HepG2 (cell line): ENCODE measurements around the gene MAN1B1. TPM values are rescaled to one million over a fixed set of nuclear protein-coding genes. Genes with fewer than 3 reads are reported as not detected.
A peak's percentile ranks its signal among the peaks of the same experiment; 100 is the strongest.

Experiments used
- ATAC-seq: fragments of 200-7000 bp; cut with Tn5 transposase; 3 replicates; pipeline ENCODE4 v1.9.1; 2020; ENCODE audit warnings: mild to moderate bottlenecking, moderate library complexity
- BruUV-seq: library from RNA; stranded (reverse); fragments of 400-500 nt; replicated peaks from 2 replicates; lab custom pipeline; 2021; lab: Mats Ljungman, UMichigan
- CTCF ChIA-PET: fragments of 300-600 bp; formaldehyde crosslinking; extraction: SDS; loops from one replicate; lab custom pipeline; 2021; ENCODE audit warnings: low total read pairs, inconsistent platforms, low intra/inter-chr PET ratio; lab: Yijun Ruan, JAX
- POLR2A ChIA-PET: fragments of 350-600 bp; sonication (Branson Sonifier 250); formaldehyde crosslinking; loops from one replicate; lab custom pipeline; 2020; ENCODE audit warnings: antibody characterized with exemption, inconsistent platforms; lab: Yijun Ruan, JAX
- DNase-seq: peaks from one replicate; pipeline ENCODE4 v3.0.0-alpha.2; 2015; ENCODE audit warnings: low spot score
- FAIRE-seq: peaks from 3 replicates; lab custom pipeline; 2011; peaks lifted over from hg19 to GRCh38; lab: Jason Lieb, UNC
- H2AFZ ChIP-seq: one replicate; pipeline ENCODE4 v1.6.1; 2011; ENCODE audit warnings: low read length, inconsistent platforms
- H3K27ac ChIP-seq: fragments of 300-600 bp; 3 replicates; pipeline ENCODE4 v1.8.0; 2011; ENCODE audit warnings: mixed run types, mild to moderate bottlenecking, mixed read lengths, low read length, inconsistent platforms; ENCODE audit not compliant: insufficient read depth; ENCODE audit errors: extremely low read length
- H3K27me3 ChIP-seq, 2 experiments: fragments of 200-600 bp in 1 of 2; 2 replicates in 1 of 2; 3 replicates in 1 of 2; pipeline versions ENCODE4 v1.6.0 to v1.8.0; 2011; ENCODE audit warnings: low read length in 2 of 2, mild to moderate bottlenecking in 2 of 2, moderate library complexity in 2 of 2, inconsistent platforms in 1 of 2; ENCODE audit not compliant: insufficient read depth in 2 of 2, control insufficient read depth in 1 of 2
- H3K36me3 ChIP-seq, 2 experiments: fragments of 200-600 bp in 1 of 2; replicated peaks in 1 of 2; 2 replicates in 1 of 2; 3 replicates in 1 of 2; pipeline versions ENCODE4 v1.5.1 to v1.8.0; 2011; ENCODE audit warnings: low read length in 2 of 2, inconsistent platforms in 1 of 2; ENCODE audit not compliant: insufficient read depth in 2 of 2, control insufficient read depth in 1 of 2
- H3K4me1 ChIP-seq: 2 replicates; pipeline ENCODE4 v1.5.1; 2012; ENCODE audit warnings: low read length, inconsistent platforms; ENCODE audit not compliant: insufficient read depth
- H3K4me2 ChIP-seq: 2 replicates; pipeline ENCODE4 v1.6.0; 2011; ENCODE audit warnings: low read depth, low read length, inconsistent platforms
- H3K4me3 ChIP-seq, 3 experiments: fragments of 200-600 bp in 1 of 3; sonication (generic), shearing (Covaris generic) in 1 of 3; replicated peaks in 1 of 3; 2 replicates each; pipeline ENCODE4 v1.5.1; 2011 to 2016; ENCODE audit warnings: low read length in 3 of 3, inconsistent platforms in 2 of 3, low read depth in 2 of 3, mild to moderate bottlenecking in 2 of 3, control low read depth in 1 of 3, mixed read lengths in 1 of 3; ENCODE audit not compliant: insufficient read depth in 1 of 3
- H3K79me2 ChIP-seq: one replicate; pipeline ENCODE4 v1.6.1; 2011; ENCODE audit warnings: low read length, inconsistent platforms; ENCODE audit not compliant: insufficient read depth
- H3K9ac ChIP-seq: 2 replicates; pipeline ENCODE4 v1.6.0; 2011; ENCODE audit warnings: mild to moderate bottlenecking, low read depth, low read length, inconsistent platforms; ENCODE audit not compliant: insufficient read depth
- H3K9me3 ChIP-seq: 2 replicates; pipeline ENCODE4 v1.5.1; 2012; ENCODE audit warnings: mild to moderate bottlenecking, low read length
- H4K20me1 ChIP-seq: 2 replicates; pipeline ENCODE4 v1.6.0; 2011; ENCODE audit warnings: inconsistent platforms, mild to moderate bottlenecking, low read length, moderate library complexity; ENCODE audit not compliant: insufficient read depth
- E2F1 ChIP-seq: sonication (generic); formaldehyde crosslinking; IDR thresholded peaks from 2 replicates; pipeline ENCODE4 v1.5.0; 2020; ENCODE audit warnings: missing genetic modification reagents
- SAP130 ChIP-seq: IDR thresholded peaks from 2 replicates; pipeline ENCODE4 v1.6.1; 2016; ENCODE audit warnings: low read depth
- SP1 ChIP-seq, 2 experiments: fragments of 450-650 bp in 1 of 2; sonication (generic) in 1 of 2; formaldehyde crosslinking in 1 of 2; IDR thresholded peaks; 2 replicates each; pipeline versions ENCODE4 v1.4.0 to v1.6.1; 2016 to 2020; ENCODE audit warnings: missing genetic modification reagents in 1 of 2
- TBP ChIP-seq: sonication (generic); formaldehyde crosslinking; IDR thresholded peaks from 2 replicates; pipeline ENCODE4 v1.5.0; 2020; ENCODE audit warnings: missing genetic modification reagents
- ZNF549 ChIP-seq: sonication (generic); formaldehyde crosslinking; IDR thresholded peaks from 2 replicates; pipeline ENCODE4 v1.5.0; 2020; ENCODE audit warnings: missing genetic modification reagents
- WGBS: methylation state at CpG from one replicate; pipeline ENCODE4 v1.1.6; 2017; ENCODE audit warnings: low lambda C conversion rate; 5-methylcytosine and 5-hydroxymethylcytosine counted together
- in situ Hi-C: cut with HindIII; loops from 2 replicates; pipeline ENCODE4 v1.10.0; 2017; ENCODE audit warnings: low pct_unique_long_range_greater_than_20kb; ENCODE audit not compliant: extremely low pct_ligation_motif_present
- intact Hi-C: fragments of 100-400 bp; cut with micrococcal nuclease; formaldehyde crosslinking; loops from one replicate; pipeline ENCODE4 v1.10.0; 2022; ENCODE audit not compliant: unreplicated experiment
- polyA plus RNA-seq, 8 experiments: library from polyadenylated mRNA; depleted of rRNA in 3 of 8; stranded (reverse) in 7 of 8; unstranded in 1 of 8; fragments of >200 nt; fragmentation: Illumina TruSeq in 4 of 8; extraction: Trizol in 4 of 8; gene quantifications; 2 replicates each; pipeline versions ENCODE4 v1.2.1 to v1.2.3, GENCODE V29; 2011 to 2016; ENCODE audit warnings: low read depth in 4 of 8, missing spikeins in 1 of 8, mixed read lengths in 1 of 8; ENCODE audit not compliant: insufficient read depth in 1 of 8
- total RNA-seq, 5 experiments: library from RNA; depleted of rRNA; stranded (reverse); fragments of >200 nt; fragmentation: Illumina TruSeq; extraction: Trizol; gene quantifications; 2 replicates each; pipeline ENCODE4 v1.2.3, GENCODE V29; 2016; ENCODE audit warnings: low read depth in 1 of 5
- TF ChIP-seq, protein P1 (sequence below): sonication (generic); formaldehyde crosslinking; IDR thresholded peaks from 2 replicates; pipeline ENCODE4 v1.4.0; 2020; ENCODE audit warnings: mild to moderate bottlenecking, low read depth, missing genetic modification reagents
- TF ChIP-seq, protein P2 (sequence below): sonication (generic); formaldehyde crosslinking; IDR thresholded peaks from 2 replicates; pipeline ENCODE4 v1.5.1; 2020; ENCODE audit warnings: missing genetic modification reagents, mild to moderate bottlenecking, borderline replicate concordance
- TF ChIP-seq, protein P3 (sequence below), 2 experiments: fragments of 450-650 bp in 1 of 2; sonication (generic) in 1 of 2; formaldehyde crosslinking in 1 of 2; IDR thresholded peaks; 2 replicates each; pipeline versions ENCODE4 v1.6.1 to v1.8.0; 2016 to 2022; ENCODE audit warnings: antibody characterized with exemption in 1 of 2, mild to moderate bottlenecking in 1 of 2, missing genetic modification reagents in 1 of 2

Gene MAN1B1
- total and polyA plus RNA-seq, 2 of the 13 experiments (the other 11 are each of a cell fraction or from before 2014, with no cell fraction given): 48.9 to 59.5 TPM

GRCh38 chr9:137149942-137150616, 63.3 kb downstream of the MAN1B1 start:
- intact Hi-C loops (no loop called here), in situ Hi-C loops (no loop called here)
- H3K79me2 ChIP-seq: no peaks in the 10 kb centered on the region
- H4K20me1 ChIP-seq: no peaks in the 10 kb centered on the region
- H3K27me3 ChIP-seq: peaks cover 8 to 38% of the 10 kb centered on the region in 2 experiments; a peak in 4 of 5 replicates
- H3K9me3 ChIP-seq: no peaks in the 10 kb centered on the region
- no peak for DNase-seq
- ChIA-PET POLR2A (interaction anchor here (0.7 to 3.0 kb wide), 22 partner anchors 13 to 309 kb away, joined by 3 to 34 read pairs (median 8); partner anchors contain the start of genes ANAPC2, LRRC26, MAN1B1 and NSMF), CTCF (no interaction called here)
- H2AFZ ChIP-seq: no peak overlapping the region
- 4% methylated on average over 12 of the region's 20 CpGs for WGBS
- no TSS peak for BruUV-seq
- ATAC-seq: no peak
- peaks cover 30% of the 10 kb centered on the region for H3K4me1 ChIP-seq
- H3K27ac ChIP-seq: no peak overlapping the region
- FAIRE-seq: no peak
- 0 out of 2 replicates have a peak, but pooled peaks have one; percentile 50 for TF ChIP-seq E2F1 (CRISPR knock-in tag)
- TF ChIP-seq, protein P1, sequence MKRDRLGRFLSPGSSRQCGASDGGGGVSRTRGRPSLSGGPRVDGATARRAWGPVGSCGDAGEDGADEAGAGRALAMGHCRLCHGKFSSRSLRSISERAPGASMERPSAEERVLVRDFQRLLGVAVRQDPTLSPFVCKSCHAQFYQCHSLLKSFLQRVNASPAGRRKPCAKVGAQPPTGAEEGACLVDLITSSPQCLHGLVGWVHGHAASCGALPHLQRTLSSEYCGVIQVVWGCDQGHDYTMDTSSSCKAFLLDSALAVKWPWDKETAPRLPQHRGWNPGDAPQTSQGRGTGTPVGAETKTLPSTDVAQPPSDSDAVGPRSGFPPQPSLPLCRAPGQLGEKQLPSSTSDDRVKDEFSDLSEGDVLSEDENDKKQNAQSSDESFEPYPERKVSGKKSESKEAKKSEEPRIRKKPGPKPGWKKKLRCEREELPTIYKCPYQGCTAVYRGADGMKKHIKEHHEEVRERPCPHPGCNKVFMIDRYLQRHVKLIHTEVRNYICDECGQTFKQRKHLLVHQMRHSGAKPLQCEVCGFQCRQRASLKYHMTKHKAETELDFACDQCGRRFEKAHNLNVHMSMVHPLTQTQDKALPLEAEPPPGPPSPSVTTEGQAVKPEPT (CRISPR knock-in tag): no peak
- TF ChIP-seq TBP (CRISPR knock-in tag): no peak
- no peak for TF ChIP-seq ZNF549 (CRISPR knock-in tag)
- TF ChIP-seq, protein P2, sequence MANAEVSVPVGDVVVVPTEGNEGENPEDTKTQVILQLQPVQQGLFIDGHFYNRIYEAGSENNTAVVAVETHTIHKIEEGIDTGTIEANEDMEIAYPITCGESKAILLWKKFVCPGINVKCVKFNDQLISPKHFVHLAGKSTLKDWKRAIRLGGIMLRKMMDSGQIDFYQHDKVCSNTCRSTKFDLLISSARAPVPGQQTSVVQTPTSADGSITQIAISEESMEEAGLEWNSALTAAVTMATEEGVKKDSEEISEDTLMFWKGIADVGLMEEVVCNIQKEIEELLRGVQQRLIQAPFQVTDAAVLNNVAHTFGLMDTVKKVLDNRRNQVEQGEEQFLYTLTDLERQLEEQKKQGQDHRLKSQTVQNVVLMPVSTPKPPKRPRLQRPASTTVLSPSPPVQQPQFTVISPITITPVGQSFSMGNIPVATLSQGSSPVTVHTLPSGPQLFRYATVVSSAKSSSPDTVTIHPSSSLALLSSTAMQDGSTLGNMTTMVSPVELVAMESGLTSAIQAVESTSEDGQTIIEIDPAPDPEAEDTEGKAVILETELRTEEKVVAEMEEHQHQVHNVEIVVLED: no peak
- 0 out of 2 replicates have a peak, but pooled peaks have one; percentile 11 for TF ChIP-seq SAP130 (CRISPR knock-in tag)
- TF ChIP-seq, protein P3, sequence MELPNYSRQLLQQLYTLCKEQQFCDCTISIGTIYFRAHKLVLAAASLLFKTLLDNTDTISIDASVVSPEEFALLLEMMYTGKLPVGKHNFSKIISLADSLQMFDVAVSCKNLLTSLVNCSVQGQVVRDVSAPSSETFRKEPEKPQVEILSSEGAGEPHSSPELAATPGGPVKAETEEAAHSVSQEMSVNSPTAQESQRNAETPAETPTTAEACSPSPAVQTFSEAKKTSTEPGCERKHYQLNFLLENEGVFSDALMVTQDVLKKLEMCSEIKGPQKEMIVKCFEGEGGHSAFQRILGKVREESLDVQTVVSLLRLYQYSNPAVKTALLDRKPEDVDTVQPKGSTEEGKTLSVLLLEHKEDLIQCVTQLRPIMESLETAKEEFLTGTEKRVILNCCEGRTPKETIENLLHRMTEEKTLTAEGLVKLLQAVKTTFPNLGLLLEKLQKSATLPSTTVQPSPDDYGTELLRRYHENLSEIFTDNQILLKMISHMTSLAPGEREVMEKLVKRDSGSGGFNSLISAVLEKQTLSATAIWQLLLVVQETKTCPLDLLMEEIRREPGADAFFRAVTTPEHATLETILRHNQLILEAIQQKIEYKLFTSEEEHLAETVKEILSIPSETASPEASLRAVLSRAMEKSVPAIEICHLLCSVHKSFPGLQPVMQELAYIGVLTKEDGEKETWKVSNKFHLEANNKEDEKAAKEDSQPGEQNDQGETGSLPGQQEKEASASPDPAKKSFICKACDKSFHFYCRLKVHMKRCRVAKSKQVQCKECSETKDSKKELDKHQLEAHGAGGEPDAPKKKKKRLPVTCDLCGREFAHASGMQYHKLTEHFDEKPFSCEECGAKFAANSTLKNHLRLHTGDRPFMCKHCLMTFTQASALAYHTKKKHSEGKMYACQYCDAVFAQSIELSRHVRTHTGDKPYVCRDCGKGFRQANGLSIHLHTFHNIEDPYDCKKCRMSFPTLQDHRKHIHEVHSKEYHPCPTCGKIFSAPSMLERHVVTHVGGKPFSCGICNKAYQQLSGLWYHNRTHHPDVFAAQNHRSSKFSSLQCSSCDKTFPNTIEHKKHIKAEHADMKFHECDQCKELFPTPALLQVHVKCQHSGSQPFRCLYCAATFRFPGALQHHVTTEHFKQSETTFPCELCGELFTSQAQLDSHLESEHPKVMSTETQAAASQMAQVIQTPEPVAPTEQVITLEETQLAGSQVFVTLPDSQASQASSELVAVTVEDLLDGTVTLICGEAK (IDR thresholded peaks at IDR 0.05): no peak
- TF ChIP-seq, protein P3 (CRISPR knock-in tag; IDR thresholded peaks at IDR 0.05): no peak
- TF ChIP-seq SP1 (IDR thresholded peaks at IDR 0.05): peak; percentile 53; the same call in 1 of the 2 replicates
- TF ChIP-seq SP1 (CRISPR knock-in tag; IDR thresholded peaks at IDR 0.05): no peak
- no peaks in the 10 kb centered on the region for H3K36me3 ChIP-seq
- H3K4me3 ChIP-seq: peak overlapping the region in 2 of 3 experiments; percentile 4 to 56; a peak in 3 of 6 replicates
- peak overlapping the region; percentile 61 for H3K4me2 ChIP-seq
- no peak overlapping the region for H3K9ac ChIP-seq
